ENCODE data around the gene CELSR1. TPM values are rescaled to one million over a fixed set of nuclear protein-coding genes. Genes with fewer than 3 reads are reported as not detected.
A peak's percentile ranks its signal among the peaks of the same experiment; 100 is the strongest.

Gene CELSR1
- total and polyA plus RNA-seq, 5 donors, result 5.5 to 7.9 (median 5.7) TPM

DNA sequence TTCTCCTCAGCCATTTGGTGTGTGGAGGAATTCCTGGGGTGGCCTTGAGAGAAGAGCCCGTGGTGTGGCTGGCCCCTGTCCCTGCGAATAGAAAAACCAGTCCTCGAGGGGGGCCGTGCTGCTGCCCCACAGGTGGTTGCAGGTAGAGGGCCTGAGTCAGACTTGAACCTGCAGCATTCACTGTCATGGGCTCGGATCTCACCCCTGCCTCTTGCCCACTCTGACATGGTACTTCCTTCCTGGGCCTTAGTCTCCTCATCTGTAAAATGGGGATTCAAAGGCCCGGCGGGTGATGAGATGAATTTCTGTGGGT is 182.5 kb downstream of the CELSR1 start:
- no peaks in the 10 kb centered on the region for H3K27me3 ChIP-seq (ENCODE audit: control insufficient read depth, insufficient read depth)
- 87% methylated on average over 7 of the region's 7 CpGs for WGBS
- H3K9me3 ChIP-seq (ENCODE audit: control insufficient read depth, low read length), result no peaks in the 10 kb centered on the region
- ATAC-seq (no peak), DNase-seq (peak in 1 of 3 donors; percentile 42)
- no peaks in the 10 kb centered on the region for H3K4me1 ChIP-seq (ENCODE audit: control insufficient read depth, insufficient read depth, low read length)
- no peak overlapping the region for H3K4me3 ChIP-seq (ENCODE audit: low read length)
- intact Hi-C loops (cut with DNase I), result no loop called here
- H3K27ac ChIP-seq (ENCODE audit: low read length), result no peak overlapping the region

DNA sequence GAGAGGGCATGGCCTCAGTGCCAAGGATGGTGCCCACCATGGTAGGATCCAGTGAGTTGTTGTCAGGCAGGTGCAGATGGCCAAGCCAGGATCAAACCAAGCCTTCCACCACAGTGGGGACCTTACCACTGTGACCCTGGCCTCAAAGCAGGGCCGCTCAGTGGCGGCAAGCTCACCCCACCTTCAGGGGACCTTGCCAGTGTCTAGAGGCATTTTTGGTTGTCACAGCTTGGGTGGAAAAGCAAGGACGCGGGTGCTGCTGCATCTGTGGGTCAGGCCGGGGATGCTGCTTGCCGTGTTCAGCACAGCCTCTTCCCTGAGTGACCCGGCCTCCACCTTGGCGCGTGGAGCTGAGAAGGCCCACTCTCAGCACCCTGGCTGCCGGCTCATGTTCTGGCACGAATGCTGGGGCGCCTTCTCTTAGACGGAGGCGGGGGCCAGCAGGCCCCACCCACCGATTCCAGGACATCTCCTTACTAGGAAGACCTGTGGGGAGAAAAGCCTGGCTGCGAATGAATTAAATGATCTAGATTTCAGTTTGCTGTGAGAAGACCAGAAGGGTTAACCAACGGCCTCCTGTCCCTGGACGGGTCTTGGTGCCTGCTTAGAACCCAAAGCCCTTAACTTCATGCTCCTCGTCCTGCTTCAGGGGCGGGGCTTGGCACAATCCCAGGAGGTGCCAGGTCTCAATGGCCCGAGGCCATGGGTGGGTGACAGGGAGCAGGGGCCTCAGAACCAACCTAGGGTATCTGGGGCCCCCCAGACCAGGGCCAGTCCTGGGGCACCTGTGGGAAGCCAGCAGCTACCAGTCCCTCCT is 183.0 kb downstream of the CELSR1 start:
- H3K27me3 ChIP-seq (ENCODE audit: control insufficient read depth, insufficient read depth), result no peaks in the 10 kb centered on the region
- DNase-seq, result peak in 2 of 3 donors; percentile 35 to 74
- intact Hi-C loops (cut with DNase I), result no loop called here
- 70% methylated on average over 21 of the region's 21 CpGs for WGBS
- no peaks in the 10 kb centered on the region for H3K9me3 ChIP-seq (ENCODE audit: control insufficient read depth, low read length)
- no peak overlapping the region for H3K4me3 ChIP-seq (ENCODE audit: low read length)
- ATAC-seq, result no peak
- H3K4me1 ChIP-seq (ENCODE audit: control insufficient read depth, insufficient read depth, low read length), result no peaks in the 10 kb centered on the region
- peak overlapping the region; percentile 39 for H3K27ac ChIP-seq (ENCODE audit: low read length)

DNA sequence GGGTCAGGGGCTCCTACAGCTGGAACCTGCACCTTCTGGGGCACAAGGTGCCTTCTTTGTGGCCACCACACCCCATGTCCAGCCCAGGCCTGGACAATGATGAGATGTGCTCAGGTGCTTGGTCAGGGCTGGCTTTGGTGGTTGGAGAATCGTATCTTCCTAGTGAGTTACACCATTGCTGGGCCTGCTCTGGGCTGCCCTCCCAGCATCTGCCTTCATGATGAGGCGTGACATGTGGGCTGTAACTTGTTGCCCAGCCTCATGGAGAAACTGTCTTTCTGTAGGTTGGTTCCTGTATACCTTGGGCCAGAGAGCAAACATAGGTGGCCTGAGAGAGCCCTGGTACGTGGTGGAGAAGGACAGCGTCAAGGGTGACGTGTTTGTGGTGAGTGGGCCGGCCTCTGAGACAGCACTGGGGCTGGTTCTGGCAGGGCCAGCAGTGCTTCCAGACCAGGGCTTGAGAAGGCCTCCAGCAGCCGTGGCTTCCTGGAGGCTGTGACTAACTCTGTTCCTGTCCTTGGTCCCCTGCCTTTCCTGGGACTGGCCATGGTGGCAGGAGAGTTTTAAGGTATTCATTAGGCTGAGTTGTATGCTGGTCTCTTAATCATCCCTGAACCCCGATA is 183.8 kb downstream of the CELSR1 start:
- Histone ChIP-seq H3K4me1 (ENCODE audit: control insufficient read depth, insufficient read depth, low read length) (no peaks in the 10 kb centered on the region), H3K27me3 (ENCODE audit: control insufficient read depth, insufficient read depth) (no peaks in the 10 kb centered on the region), H3K4me3 (ENCODE audit: low read length) (no peak overlapping the region), H3K27ac (ENCODE audit: low read length) (peak overlapping the region; percentile 39), H3K9me3 (ENCODE audit: control insufficient read depth, low read length) (no peaks in the 10 kb centered on the region)
- peak in 1 of 3 donors; percentile 48 for DNase-seq
- ATAC-seq, result no peak
- WGBS, result 74% methylated on average over 8 of the region's 8 CpGs
- intact Hi-C loops (cut with DNase I), result no loop called here

DNA sequence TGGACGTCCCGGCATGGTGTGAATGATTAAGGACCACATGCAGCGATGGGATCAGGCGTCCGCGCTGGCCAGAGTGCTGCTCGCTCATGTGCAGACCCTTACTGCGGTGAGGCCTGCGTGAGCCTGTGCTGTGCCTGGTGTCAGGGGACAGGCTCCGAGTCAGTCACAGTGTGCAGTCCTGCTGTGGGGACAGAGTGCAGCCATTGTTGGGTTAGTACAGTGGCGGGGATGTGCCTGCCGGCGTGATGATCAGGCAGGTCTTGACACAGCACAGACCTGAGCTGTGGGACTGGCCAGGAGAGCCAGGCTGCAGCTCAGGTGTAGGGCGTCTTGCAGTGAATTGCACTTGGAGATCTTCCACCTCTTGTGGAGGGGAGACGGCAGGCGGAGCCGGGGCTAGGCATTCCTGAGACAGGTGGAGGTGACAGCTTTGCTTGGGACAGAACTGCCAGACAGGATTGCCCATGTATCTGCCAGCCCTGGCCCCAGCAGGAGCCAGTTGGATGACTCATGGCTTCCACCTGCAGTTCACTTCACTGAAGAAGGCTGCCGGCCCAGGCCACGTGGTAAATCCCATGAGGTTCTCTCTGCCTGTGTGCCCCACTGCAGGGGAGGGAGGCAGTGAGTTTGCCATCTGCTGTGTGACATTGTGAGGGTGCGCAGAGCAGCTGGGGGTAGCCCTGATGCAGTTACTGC is 184.6 kb downstream of the CELSR1 start:
- intact Hi-C loops (cut with DNase I), result no loop called here
- DNase-seq (peak in 2 of 3 donors; percentile 50 to 70), ATAC-seq (peak; percentile 20 to 42)
- no peaks in the 10 kb centered on the region for H3K27me3 ChIP-seq (ENCODE audit: control insufficient read depth, insufficient read depth)
- peaks cover 1% of the 10 kb centered on the region for H3K4me1 ChIP-seq (ENCODE audit: control insufficient read depth, insufficient read depth, low read length)
- H3K4me3 ChIP-seq (ENCODE audit: low read length), result no peak overlapping the region
- peak overlapping the region; percentile 39 for H3K27ac ChIP-seq (ENCODE audit: low read length)
- no peaks in the 10 kb centered on the region for H3K9me3 ChIP-seq (ENCODE audit: control insufficient read depth, low read length)
- 80% methylated on average over 20 of the region's 20 CpGs for whole genome bisulfite sequencing

DNA sequence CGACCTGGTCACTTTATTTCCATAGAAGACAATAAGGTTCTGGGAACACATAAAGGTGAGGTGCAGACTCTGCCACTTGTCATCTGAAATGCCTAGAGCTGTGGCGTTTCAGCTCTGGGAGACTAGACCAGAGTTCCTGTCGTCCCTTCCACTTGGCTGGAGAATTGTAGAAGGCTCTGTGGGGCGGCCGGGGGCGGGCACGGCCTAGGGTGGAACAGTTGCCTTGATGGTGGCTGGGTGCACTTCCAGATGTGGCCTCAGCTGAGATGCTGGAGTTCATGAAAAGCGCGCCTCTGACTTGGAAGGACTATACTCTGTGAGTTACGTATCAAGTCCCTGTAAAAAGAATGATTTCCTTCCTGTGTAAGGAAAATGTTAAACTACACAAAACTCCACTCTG is 185.1 kb downstream of the CELSR1 start:
- 86% methylated on average over 10 of the region's 10 CpGs for WGBS
- Histone ChIP-seq H3K27ac (ENCODE audit: low read length) (no peak overlapping the region), H3K4me1 (ENCODE audit: control insufficient read depth, insufficient read depth, low read length) (peaks cover 3% of the 10 kb centered on the region), H3K4me3 (ENCODE audit: low read length) (no peak overlapping the region), H3K27me3 (ENCODE audit: control insufficient read depth, insufficient read depth) (no peaks in the 10 kb centered on the region), H3K9me3 (ENCODE audit: control insufficient read depth, low read length) (no peaks in the 10 kb centered on the region)
- peak in 1 of 3 donors; percentile 28 for DNase-seq
- intact Hi-C loops (cut with DNase I), result no loop called here
- no peak for ATAC-seq

DNA sequence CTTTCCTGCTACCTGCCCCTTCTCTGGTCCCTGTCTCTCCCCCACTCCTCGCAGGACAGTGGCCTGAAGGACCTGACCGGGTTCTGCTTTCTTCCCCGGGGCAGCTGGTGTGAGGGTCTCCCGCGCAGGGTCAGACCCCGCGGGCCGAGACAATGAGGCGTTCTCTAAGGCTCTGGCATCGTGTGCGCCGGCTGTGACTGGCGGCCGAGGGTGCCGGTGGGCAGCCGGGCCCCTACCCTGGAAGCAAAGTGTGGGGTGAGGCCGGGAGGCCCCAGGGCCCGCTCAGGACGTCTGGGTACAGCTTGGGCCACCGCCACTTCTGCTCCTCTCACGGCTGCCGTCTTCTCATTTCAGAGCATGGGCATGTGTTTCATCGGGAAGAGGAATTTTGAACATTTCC is 185.7 kb downstream of the CELSR1 start:
- no peak overlapping the region for H3K4me3 ChIP-seq (ENCODE audit: low read length)
- H3K9me3 ChIP-seq (ENCODE audit: control insufficient read depth, low read length), result no peaks in the 10 kb centered on the region
- DNase-seq, result peak in 1 of 3 donors; percentile 40
- no peak for ATAC-seq
- H3K27me3 ChIP-seq (ENCODE audit: control insufficient read depth, insufficient read depth), result no peaks in the 10 kb centered on the region
- 93% methylated on average over 23 of the region's 23 CpGs for WGBS
- H3K4me1 ChIP-seq (ENCODE audit: control insufficient read depth, insufficient read depth, low read length), result peaks cover 3% of the 10 kb centered on the region
- intact Hi-C loops (cut with DNase I), result no loop called here
- no peak overlapping the region for H3K27ac ChIP-seq (ENCODE audit: low read length)

DNA sequence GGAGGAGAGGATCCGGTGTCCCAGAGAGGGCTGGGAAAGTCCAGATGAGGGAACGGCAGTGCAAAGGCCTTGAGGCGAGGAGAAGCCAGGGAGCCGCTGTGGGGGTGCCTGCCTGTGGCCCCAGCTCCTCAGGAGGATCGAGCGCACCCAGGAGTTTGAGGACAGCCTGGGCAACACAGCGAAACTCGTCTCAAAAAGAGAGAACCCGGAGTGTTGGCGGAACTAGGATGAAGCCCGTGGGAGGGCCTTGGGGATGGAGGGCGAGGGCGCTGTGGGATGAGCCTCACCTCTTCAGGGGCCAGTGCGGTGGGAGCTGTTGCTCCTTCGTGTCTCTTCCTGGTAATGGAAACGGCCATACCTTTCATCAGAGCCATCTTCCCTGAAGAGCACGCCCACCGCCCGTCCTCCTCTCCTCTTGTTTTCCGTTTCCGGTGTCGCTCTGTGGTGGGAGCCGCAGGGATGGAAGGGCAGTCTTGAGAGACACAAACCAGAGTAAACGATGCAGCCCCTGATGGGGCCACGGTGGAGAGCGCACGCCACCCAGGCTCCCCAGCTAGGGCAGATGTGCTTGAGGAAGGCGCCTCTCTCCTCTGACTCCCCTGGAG is 186.2 kb downstream of the CELSR1 start:
- Histone ChIP-seq H3K27ac (ENCODE audit: low read length) (no peak overlapping the region), H3K9me3 (ENCODE audit: control insufficient read depth, low read length) (no peaks in the 10 kb centered on the region), H3K27me3 (ENCODE audit: control insufficient read depth, insufficient read depth) (no peaks in the 10 kb centered on the region), H3K4me3 (ENCODE audit: low read length) (no peak overlapping the region), H3K4me1 (ENCODE audit: control insufficient read depth, insufficient read depth, low read length) (peaks cover 3% of the 10 kb centered on the region)
- WGBS, result 93% methylated on average over 28 of the region's 28 CpGs
- ATAC-seq (no peak), DNase-seq (peak in 1 of 3 donors; percentile 34)
- intact Hi-C loops (cut with DNase I), result no loop called here

DNA sequence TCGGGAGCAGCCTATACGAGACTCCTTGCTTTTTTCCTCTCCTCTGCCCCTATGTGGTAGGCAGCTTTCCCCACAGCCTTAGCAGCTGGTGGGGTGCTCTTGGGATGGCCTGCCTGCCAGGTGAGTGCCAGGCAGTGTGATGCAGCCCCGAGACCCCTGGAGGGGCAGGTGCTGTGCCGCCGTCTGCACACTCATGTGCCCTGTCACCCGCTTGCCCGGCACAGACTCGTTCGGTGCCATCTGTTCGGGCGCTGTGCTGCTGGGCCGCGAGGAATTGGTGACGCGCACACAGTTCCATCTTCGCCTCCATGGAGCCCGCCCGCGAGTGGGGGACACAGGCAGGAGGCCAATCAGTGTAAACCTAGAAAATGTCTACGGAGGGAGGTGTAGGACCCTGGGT is 186.8 kb downstream of the CELSR1 start:
- Histone ChIP-seq H3K4me1 (ENCODE audit: control insufficient read depth, insufficient read depth, low read length) (peaks cover 3% of the 10 kb centered on the region), H3K9me3 (ENCODE audit: control insufficient read depth, low read length) (no peaks in the 10 kb centered on the region), H3K4me3 (ENCODE audit: low read length) (no peak overlapping the region), H3K27ac (ENCODE audit: low read length) (no peak overlapping the region), H3K27me3 (ENCODE audit: control insufficient read depth, insufficient read depth) (no peaks in the 10 kb centered on the region)
- intact Hi-C loops (cut with DNase I), result no loop called here
- DNase-seq, result peak in 1 of 3 donors; percentile 46
- WGBS, result 93% methylated on average over 20 of the region's 20 CpGs
- no peak for ATAC-seq

DNA sequence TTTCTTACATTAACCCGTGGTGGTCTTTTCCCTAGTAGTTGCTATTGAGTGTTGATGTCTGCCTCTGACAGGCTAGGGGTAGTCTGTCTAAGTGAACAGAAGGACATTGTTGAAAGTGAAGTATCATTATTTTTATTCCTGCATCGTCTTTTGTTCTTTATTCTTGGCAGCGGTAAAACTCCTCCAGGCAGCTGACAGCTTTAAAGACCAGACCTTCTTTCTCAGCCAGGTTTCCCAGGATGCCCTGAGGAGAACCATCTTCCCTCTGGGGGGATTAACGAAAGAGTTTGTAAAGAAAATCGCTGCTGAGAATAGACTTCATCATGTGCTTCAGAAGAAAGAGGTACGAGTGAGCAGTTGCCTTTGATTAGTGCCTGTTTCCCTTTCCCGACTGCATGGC is 187.3 kb downstream of the CELSR1 start:
- DNase-seq, result no peak
- Histone ChIP-seq H3K9me3 (ENCODE audit: control insufficient read depth, low read length) (no peaks in the 10 kb centered on the region), H3K4me3 (ENCODE audit: low read length) (no peak overlapping the region), H3K4me1 (ENCODE audit: control insufficient read depth, insufficient read depth, low read length) (peaks cover 3% of the 10 kb centered on the region), H3K27me3 (ENCODE audit: control insufficient read depth, insufficient read depth) (no peaks in the 10 kb centered on the region), H3K27ac (ENCODE audit: low read length) (no peak overlapping the region)
- intact Hi-C loops (cut with DNase I), result no loop called here
- 70% methylated on average over 7 of the region's 7 CpGs for WGBS
- ATAC-seq, result no peak

DNA sequence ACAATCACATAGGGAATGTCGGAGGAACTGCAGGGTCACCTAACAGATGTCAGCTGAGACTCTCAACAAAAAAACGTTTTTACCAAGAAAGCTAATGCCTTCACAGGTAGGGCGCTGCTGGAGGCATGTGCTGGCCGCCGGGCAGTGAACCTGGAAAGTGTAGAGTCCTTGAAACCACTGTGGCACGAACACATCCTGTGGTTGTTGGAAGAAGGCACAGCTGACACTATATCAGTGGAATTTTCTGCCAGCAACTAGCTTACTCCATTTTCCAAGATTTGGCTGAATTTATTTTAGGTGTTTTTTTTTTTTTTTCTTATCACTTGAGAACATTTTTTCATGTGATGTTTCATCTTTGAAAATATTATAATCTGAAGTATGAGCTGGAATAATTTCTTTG is 187.7 kb downstream of the CELSR1 start:
- 67% methylated on average over 6 of the region's 6 CpGs for WGBS
- Histone ChIP-seq H3K27me3 (ENCODE audit: control insufficient read depth, insufficient read depth) (no peaks in the 10 kb centered on the region), H3K4me1 (ENCODE audit: control insufficient read depth, insufficient read depth, low read length) (peaks cover 3% of the 10 kb centered on the region), H3K4me3 (ENCODE audit: low read length) (no peak overlapping the region), H3K27ac (ENCODE audit: low read length) (peak overlapping the region; percentile 57), H3K9me3 (ENCODE audit: control insufficient read depth, low read length) (no peaks in the 10 kb centered on the region)
- ATAC-seq (no peak), DNase-seq (peak in 1 of 3 donors; percentile 38)
- intact Hi-C loops (cut with DNase I), result no loop called here

DNA sequence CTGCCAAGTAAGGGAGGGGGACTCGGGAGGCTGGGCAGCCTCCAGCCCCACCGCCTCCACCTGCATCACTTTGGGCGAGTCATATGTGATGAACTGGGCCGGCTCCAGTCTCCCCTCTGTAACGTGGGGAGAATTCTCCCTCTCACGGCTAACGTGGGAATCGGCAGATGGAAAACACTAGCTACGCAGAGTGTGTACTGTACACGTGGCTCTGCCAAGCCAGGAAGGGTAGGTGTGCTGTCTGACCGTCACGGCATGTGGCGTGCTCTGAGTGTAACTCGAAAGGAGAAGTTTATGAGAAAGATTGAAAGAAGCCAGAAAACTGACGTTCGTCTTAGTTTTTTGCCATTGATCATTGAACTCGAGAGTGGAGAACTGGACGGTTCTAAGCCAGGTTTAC is 188.2 kb downstream of the CELSR1 start:
- H3K27ac ChIP-seq (ENCODE audit: low read length), result peak overlapping the region; percentile 57
- ATAC-seq (peak in 1 of 2 donors; percentile 7), DNase-seq (peak in 1 of 3 donors; percentile 46)
- WGBS, result 78% methylated on average over 18 of the region's 18 CpGs
- intact Hi-C loops (cut with DNase I), result no loop called here
- H3K4me1 ChIP-seq (ENCODE audit: control insufficient read depth, insufficient read depth, low read length), result peaks cover 3% of the 10 kb centered on the region
- no peak overlapping the region for H3K4me3 ChIP-seq (ENCODE audit: low read length)
- H3K9me3 ChIP-seq (ENCODE audit: control insufficient read depth, low read length), result no peaks in the 10 kb centered on the region
- H3K27me3 ChIP-seq (ENCODE audit: control insufficient read depth, insufficient read depth), result no peaks in the 10 kb centered on the region

Data from right cardiac atrium (tissue), 5 donors.